ENCODE data around the gene POLRMT.

Gene POLRMT

DNA sequence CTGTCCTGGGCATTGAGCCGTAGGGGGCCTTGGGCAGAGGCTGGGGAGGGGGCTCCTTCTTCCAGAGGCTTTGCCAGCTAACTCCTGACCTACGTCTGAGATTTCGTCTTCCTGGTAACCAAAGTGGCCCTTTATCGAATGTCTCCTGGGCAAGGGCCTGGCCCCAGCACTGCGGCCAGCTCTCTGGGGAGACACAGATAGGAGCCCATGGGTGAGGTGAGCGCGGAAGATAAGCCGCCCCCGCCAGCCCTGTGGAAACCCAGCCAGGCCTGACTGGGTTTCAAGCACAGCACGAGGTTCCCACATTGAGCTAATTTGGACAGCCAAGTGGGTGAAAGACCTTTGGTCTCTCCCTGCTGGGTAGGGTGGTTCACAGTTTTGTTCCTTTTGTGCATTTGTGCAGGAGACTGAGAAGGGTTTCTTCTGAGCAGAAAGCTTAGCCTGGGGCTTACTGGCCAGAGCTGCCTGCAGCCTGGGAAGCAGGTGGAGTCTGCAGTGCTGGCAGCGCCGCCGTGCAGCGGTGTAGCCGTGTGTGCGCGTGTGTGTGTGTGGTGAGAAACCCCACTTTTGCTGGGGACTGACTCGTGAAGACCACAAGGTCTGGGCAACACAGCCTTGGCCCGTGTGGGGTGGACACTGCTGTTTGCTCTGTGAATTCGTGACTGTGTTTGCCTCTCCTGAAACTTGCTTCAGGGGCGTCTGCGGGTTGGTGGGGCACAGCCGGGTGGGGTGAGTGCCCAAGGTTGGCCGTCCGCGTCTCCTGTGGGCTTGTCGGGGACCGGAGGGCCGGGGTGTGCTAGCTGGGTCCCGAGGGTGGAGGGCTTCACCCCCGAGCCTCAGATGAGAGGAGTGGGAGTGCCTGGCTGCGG lies 58.4 kb downstream of the POLRMT start:
- CTCF ChIA-PET = interaction anchor here (1.0 to 1.6 kb wide), 3 partner anchors 9 to 63 kb away, joined by 3 to 17 read pairs (median 6); no protein-coding TSS in a partner anchor
- TF ChIP-seq ZNF24 (tag by site-specific recombination; IDR thresholded peaks at IDR 0.05) (no peak), ZNF37A (tag by site-specific recombination; IDR thresholded peaks at IDR 0.05) (no peak), ZNF274 (IDR thresholded peaks at IDR 0.05; ENCODE audit: low read length) (no peak), ZNF274 (tag by site-specific recombination; IDR thresholded peaks at IDR 0.05; ENCODE audit: borderline replicate concordance) (no peak), GLIS2 (tag by site-specific recombination; IDR thresholded peaks at IDR 0.05) (no peak), ZNF433 (tag by site-specific recombination; IDR thresholded peaks at IDR 0.05; ENCODE audit: low read depth) (no peak), ZNF2 (tag by site-specific recombination; IDR thresholded peaks at IDR 0.05) (0 out of 2 replicates have a peak, but pooled peaks have one; percentile 15), KLF1 (tag by site-specific recombination; IDR thresholded peaks at IDR 0.05) (no peak), SALL2 (tag by site-specific recombination; IDR thresholded peaks at IDR 0.05; ENCODE audit: borderline replicate concordance) (no peak), PRDM1 (tag by site-specific recombination; IDR thresholded peaks at IDR 0.05) (no peak), ZNF19 (tag by site-specific recombination; IDR thresholded peaks at IDR 0.05; ENCODE audit: low read depth) (no peak), KLF16 (tag by site-specific recombination; IDR thresholded peaks at IDR 0.05) (no peak), ZEB2 (tag by site-specific recombination; IDR thresholded peaks at IDR 0.05) (no peak), HOXA7 (CRISPR knock-in tag; IDR thresholded peaks at IDR 0.05; ENCODE audit: borderline replicate concordance) (no peak), OVOL3 (tag by site-specific recombination; IDR thresholded peaks at IDR 0.05) (no peak), ZIC2 (tag by site-specific recombination; IDR thresholded peaks at IDR 0.05) (peak; percentile 70), ZNF341 (tag by site-specific recombination; IDR thresholded peaks at IDR 0.05; ENCODE audit: low read depth) (peak; percentile 28; the same call in 1 of the 2 replicates), ZNF621 (tag by site-specific recombination; IDR thresholded peaks at IDR 0.05) (no peak), ZNF510 (tag by site-specific recombination; IDR thresholded peaks at IDR 0.05; ENCODE audit: insufficient replicate concordance) (no peak), ZNF132 (tag by site-specific recombination; IDR thresholded peaks at IDR 0.05; ENCODE audit: borderline replicate concordance) (no peak), ZNF670 (tag by site-specific recombination; IDR thresholded peaks at IDR 0.05; ENCODE audit: low read depth) (no peak), KLF9 (tag by site-specific recombination; IDR thresholded peaks at IDR 0.05; ENCODE audit: low read depth) (no peak), HOXD13 (CRISPR knock-in tag; IDR thresholded peaks at IDR 0.05; ENCODE audit: borderline replicate concordance) (no peak), ZBTB1 (tag by site-specific recombination; IDR thresholded peaks at IDR 0.05) (no peak), ZNF214 (tag by site-specific recombination; IDR thresholded peaks at IDR 0.05; ENCODE audit: borderline replicate concordance) (no peak), ZNF175 (tag by site-specific recombination; IDR thresholded peaks at IDR 0.05) (no peak), GLI2 (tag by site-specific recombination; IDR thresholded peaks at IDR 0.05; ENCODE audit: borderline replicate concordance, low read depth) (no peak)
- TF ChIP-seq, protein P1, sequence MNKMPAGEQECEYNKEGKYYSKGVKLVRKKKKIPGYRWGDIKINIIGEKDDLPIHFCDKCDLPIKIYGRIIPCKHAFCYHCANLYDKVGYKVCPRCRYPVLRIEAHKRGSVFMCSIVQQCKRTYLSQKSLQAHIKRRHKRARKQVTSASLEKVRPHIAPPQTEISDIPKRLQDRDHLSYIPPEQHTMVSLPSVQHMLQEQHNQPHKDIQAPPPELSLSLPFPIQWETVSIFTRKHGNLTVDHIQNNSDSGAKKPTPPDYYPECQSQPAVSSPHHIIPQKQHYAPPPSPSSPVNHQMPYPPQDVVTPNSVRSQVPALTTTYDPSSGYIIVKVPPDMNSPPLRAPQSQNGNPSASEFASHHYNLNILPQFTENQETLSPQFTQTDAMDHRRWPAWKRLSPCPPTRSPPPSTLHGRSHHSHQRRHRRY (tag by site-specific recombination; IDR thresholded peaks at IDR 0.05) = no peak
- TF ChIP-seq, protein P2, sequence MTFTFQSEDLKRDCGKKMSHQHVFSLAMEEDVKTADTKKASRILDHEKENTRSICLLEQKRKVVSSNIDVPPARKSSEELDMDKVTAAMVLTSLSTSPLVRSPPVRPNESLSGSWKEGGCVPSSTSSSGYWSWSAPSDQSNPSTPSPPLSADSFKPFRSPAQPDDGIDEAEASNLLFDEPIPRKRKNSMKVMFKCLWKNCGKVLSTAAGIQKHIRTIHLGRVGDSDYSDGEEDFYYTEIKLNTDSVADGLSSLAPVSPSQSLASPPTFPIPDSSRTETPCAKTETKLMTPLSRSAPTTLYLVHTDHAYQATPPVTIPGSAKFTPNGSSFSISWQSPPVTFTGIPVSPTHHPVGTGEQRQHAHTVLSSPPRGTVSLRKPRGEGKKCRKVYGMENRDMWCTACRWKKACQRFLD (tag by site-specific recombination; IDR thresholded peaks at IDR 0.05) = no peak
- TF ChIP-seq, protein P3, sequence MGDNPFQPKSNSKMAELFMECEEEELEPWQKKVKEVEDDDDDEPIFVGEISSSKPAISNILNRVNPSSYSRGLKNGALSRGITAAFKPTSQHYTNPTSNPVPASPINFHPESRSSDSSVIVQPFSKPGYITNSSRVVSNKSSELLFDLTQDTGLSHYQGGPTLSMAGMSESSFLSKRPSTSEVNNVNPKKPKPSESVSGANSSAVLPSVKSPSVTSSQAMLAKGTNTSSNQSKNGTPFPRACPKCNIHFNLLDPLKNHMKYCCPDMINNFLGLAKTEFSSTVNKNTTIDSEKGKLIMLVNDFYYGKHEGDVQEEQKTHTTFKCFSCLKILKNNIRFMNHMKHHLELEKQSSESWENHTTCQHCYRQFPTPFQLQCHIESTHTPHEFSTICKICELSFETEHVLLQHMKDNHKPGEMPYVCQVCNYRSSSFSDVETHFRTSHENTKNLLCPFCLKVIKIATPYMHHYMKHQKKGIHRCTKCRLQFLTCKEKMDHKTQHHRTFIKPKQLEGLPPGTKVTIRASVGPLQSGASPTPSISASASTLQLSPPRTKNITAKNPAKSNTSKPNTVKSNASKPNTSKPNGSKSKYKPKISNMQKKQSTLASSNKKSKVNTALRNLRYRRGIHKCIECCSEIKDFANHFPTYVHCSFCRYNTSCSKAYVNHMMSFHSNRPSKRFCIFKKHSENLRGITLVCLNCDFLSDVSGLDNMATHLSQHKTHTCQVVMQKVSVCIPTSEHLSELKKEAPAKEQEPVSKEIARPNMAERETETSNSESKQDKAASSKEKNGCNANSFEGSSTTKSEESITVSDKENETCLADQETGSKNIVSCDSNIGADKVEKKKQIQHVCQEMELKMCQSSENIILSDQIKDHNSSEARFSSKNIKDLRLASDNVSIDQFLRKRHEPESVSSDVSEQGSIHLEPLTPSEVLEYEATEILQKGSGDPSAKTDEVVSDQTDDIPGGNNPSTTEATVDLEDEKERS (tag by site-specific recombination; IDR thresholded peaks at IDR 0.05) = no peak
- TF ChIP-seq, protein P4, sequence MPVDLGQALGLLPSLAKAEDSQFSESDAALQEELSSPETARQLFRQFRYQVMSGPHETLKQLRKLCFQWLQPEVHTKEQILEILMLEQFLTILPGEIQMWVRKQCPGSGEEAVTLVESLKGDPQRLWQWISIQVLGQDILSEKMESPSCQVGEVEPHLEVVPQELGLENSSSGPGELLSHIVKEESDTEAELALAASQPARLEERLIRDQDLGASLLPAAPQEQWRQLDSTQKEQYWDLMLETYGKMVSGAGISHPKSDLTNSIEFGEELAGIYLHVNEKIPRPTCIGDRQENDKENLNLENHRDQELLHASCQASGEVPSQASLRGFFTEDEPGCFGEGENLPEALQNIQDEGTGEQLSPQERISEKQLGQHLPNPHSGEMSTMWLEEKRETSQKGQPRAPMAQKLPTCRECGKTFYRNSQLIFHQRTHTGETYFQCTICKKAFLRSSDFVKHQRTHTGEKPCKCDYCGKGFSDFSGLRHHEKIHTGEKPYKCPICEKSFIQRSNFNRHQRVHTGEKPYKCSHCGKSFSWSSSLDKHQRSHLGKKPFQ (tag by site-specific recombination; IDR thresholded peaks at IDR 0.05) = 0 out of 2 replicates have a peak, but pooled peaks have one; percentile 7

More for the DNA sequence above, 58.4 kb downstream of the POLRMT start:
- Histone ChIP-seq H3K4me1 (ENCODE audit: control insufficient read depth, insufficient read depth, low read length) (peaks cover 7% of the 10 kb centered on the region), H3K4me3 (ENCODE audit: low read depth, low read length) (peak overlapping the region; percentile 25), H3K36me3 (ENCODE audit: control insufficient read depth in 2 of 2, insufficient read depth in 1 of 2, low read length in 2 of 2) (peaks cover 0 to 32% of the 10 kb centered on the region in 2 experiments; a peak in 2 of 3 replicates), H3K27ac (ENCODE audit: extremely low read depth, low read depth, low read length) (peak overlapping the region; percentile 4), H3K9me3 (ENCODE audit: control insufficient read depth, insufficient read depth, low read depth, low read length) (no peaks in the 10 kb centered on the region)
- POLR2A ChIA-PET = interaction anchor here (0.7 to 2.0 kb wide), 9 partner anchors 9 to 200 kb away, joined by 3 to 16 read pairs (median 5); partner anchors contain the start of genes CDC34, FSTL3 and POLRMT
